Transverse colon (tissue), 4 donors: ENCODE results near the gene INCENP. TPM values are rescaled to one million over a fixed set of nuclear protein-coding genes. Genes with fewer than 3 reads are reported as not detected.

Experiments
- DNase-seq: peaks from one replicate; pipeline ENCODE4 v3.0.0-alpha.2; 2019
- H3K27ac ChIP-seq, 4 donors: fragments of 200-600 bp; sonication (generic); 2 replicates each; pipeline ENCODE4 v1.5.1; 2016 to 2018; ENCODE audit warnings: inconsistent platforms in 4 of 4
- H3K27me3 ChIP-seq: fragments of 200-600 bp; sonication (generic); 2 replicates; pipeline ENCODE4 v1.5.1; 2017; ENCODE audit warnings: inconsistent platforms
- H3K36me3 ChIP-seq, 4 donors: fragments of 200-600 bp; sonication (generic); 2 replicates each; pipeline ENCODE4 v1.5.1; 2017 to 2019; ENCODE audit warnings: inconsistent platforms in 4 of 4
- H3K4me1 ChIP-seq, 4 donors: fragments of 200-600 bp; sonication (generic); 2 replicates each; pipeline ENCODE4 v1.5.1; 2017 to 2020; ENCODE audit warnings: inconsistent platforms in 4 of 4
- H3K4me3 ChIP-seq, 4 donors: fragments of 200-600 bp; sonication (generic); 1 replicate in 1 of 4; 2 replicates in 3 of 4; pipeline versions ENCODE4 v1.5.1 to v1.6.1; 2017 to 2019; ENCODE audit warnings: inconsistent platforms in 4 of 4
- H3K9me3 ChIP-seq, 2 donors: fragments of 200-600 bp; sonication (generic); 2 replicates each; pipeline ENCODE4 v1.5.1; 2017 to 2019; ENCODE audit warnings: inconsistent platforms in 2 of 2
- CTCF ChIP-seq, 5 experiments: fragments of 200-600 bp in 3 of 5; fragments of 450-650 bp in 2 of 5; sonication (generic) in 3 of 5; IDR thresholded peaks; 1 replicate in 2 of 5; 2 replicates in 3 of 5; pipeline ENCODE4 v1.5.1; 2016 to 2017; ENCODE audit warnings: antibody characterized with exemption in 5 of 5, inconsistent platforms in 3 of 5, mild to moderate bottlenecking in 2 of 5, moderate library complexity in 1 of 5
- EP300 ChIP-seq: sonication (generic); formaldehyde crosslinking; IDR thresholded peaks from one replicate; pipeline ENCODE4 v1.6.1; 2017; ENCODE audit warnings: antibody characterized with exemption, low read depth
- POLR2A ChIP-seq: fragments of 450-650 bp; IDR thresholded peaks from one replicate; pipeline ENCODE4 v1.6.1; 2016; ENCODE audit warnings: antibody characterized with exemption, mild to moderate bottlenecking, moderate library complexity
- POLR2AphosphoS5 ChIP-seq, 3 donors: sonication (generic); formaldehyde crosslinking; IDR thresholded peaks; one replicate each; pipeline ENCODE4 v1.6.1; 2016; ENCODE audit warnings: antibody characterized with exemption in 3 of 3
- WGBS, 2 donors: methylation state at CpG; one replicate each; pipeline ENCODE4 v1.1.5; 2018; ENCODE audit warnings: low coverage in 1 of 2; 5-methylcytosine and 5-hydroxymethylcytosine counted together
- in situ Hi-C, 4 donors: fragments of 200-750 bp; cut with MboI; loops; one replicate each; pipeline versions ENCODE4 v1.15.0 to v1.15.1; 2017; ENCODE audit warnings: low sequenced_read_pairs in 3 of 4, low pct_ligation_motif_present in 1 of 4, low pct_unique_long_range_greater_than_20kb in 1 of 4
- intact Hi-C: fragments of 100-400 bp; cut with DNase I; formaldehyde crosslinking; loops from one replicate; pipeline ENCODE4 v1.15.1; 2023; ENCODE audit warnings: low total_unique reads
- total RNA-seq, 4 donors: library from RNA; depleted of rRNA; stranded (reverse); fragments of >200 nt; gene quantifications; one replicate each; pipeline ENCODE4 v1.1.0, GENCODE V29; 2016

INCENP gene
- total RNA-seq, 4 donors from 2014 or later = 10.5 to 38.9 (median 26.1) TPM

- Histone ChIP-seq H3K4me3 (no peak overlapping the region), H3K36me3 (peaks cover 0 to 17% (median 8%) of the 10 kb centered on the region in 4 donors), H3K27ac (no peak overlapping the region), H3K4me1 (no peaks in the 10 kb centered on the region), H3K9me3 (no peaks in the 10 kb centered on the region), H3K27me3 (no peaks in the 10 kb centered on the region)
- DNase-seq = no peak
- in situ Hi-C loops (no loop called here), intact Hi-C loops (no loop called here)
- 91% methylated on average over 4 of the region's 4 CpGs; no CpG with 5 or more reads in 1 of the 2 donors for WGBS, 2 donors
- TF ChIP-seq POLR2AphosphoS5 (IDR thresholded peaks at IDR 0.05) (no peak), POLR2A (no peak), EP300 (no peak), CTCF (IDR thresholded peaks at IDR 0.05) (no peak)
Observed at GRCh38 chr11:62142043-62142375, 18.2 kb downstream of the INCENP start.

- in situ Hi-C loops = no loop called here
- DNase-seq = no peak
- WGBS, 2 donors = 80% methylated on average over 3 of the region's 3 CpGs; no CpG with 5 or more reads in 1 of the 2 donors
- Histone ChIP-seq H3K4me3 (no peak overlapping the region), H3K4me1 (no peaks in the 10 kb centered on the region), H3K27ac (no peak overlapping the region), H3K27me3 (no peaks in the 10 kb centered on the region), H3K36me3 (peaks cover 0 to 22% (median 8%) of the 10 kb centered on the region in 4 donors), H3K9me3 (no peaks in the 10 kb centered on the region)
- intact Hi-C loops = no loop called here
- TF ChIP-seq CTCF (IDR thresholded peaks at IDR 0.05) (no peak), POLR2AphosphoS5 (IDR thresholded peaks at IDR 0.05) (no peak), POLR2A (no peak), EP300 (no peak)
Observed at GRCh38 chr11:62142921-62143320, 19.1 kb downstream of the INCENP start.

GRCh38 chr11:62143727-62144126 is 19.9 kb downstream of the INCENP start:
- no peak for DNase-seq
- H3K36me3 ChIP-seq = peaks cover 0 to 21% (median 7%) of the 10 kb centered on the region in 4 donors
- in situ Hi-C loops = no loop called here
- H3K27ac ChIP-seq = no peak overlapping the region
- 67% methylated on average over 1 of the region's 1 CpG; no CpG with 5 or more reads in 1 of the 2 donors for WGBS, 2 donors
- no peaks in the 10 kb centered on the region for H3K4me1 ChIP-seq
- no peak for TF ChIP-seq POLR2A
- TF ChIP-seq EP300 = no peak
- no peak for TF ChIP-seq CTCF (IDR thresholded peaks at IDR 0.05)
- TF ChIP-seq POLR2AphosphoS5 (IDR thresholded peaks at IDR 0.05) = no peak
- no peaks in the 10 kb centered on the region for H3K27me3 ChIP-seq
- no peak overlapping the region for H3K4me3 ChIP-seq
- H3K9me3 ChIP-seq = no peaks in the 10 kb centered on the region
- intact Hi-C loops = no loop called here

GRCh38 chr11:62144641-62145255 is 20.9 kb downstream of the INCENP start:
- DNase-seq = no peak
- in situ Hi-C loops (no loop called here), intact Hi-C loops (no loop called here)
- no peaks in the 10 kb centered on the region for H3K27me3 ChIP-seq
- 95 to 98% methylated on average over 8 to 24 of the region's 24 CpGs for WGBS, 2 donors
- H3K9me3 ChIP-seq = no peaks in the 10 kb centered on the region
- no peak overlapping the region for H3K27ac ChIP-seq
- no peak for TF ChIP-seq CTCF (IDR thresholded peaks at IDR 0.05)
- TF ChIP-seq POLR2A = no peak
- TF ChIP-seq EP300 = no peak
- TF ChIP-seq POLR2AphosphoS5 (IDR thresholded peaks at IDR 0.05) = no peak
- H3K36me3 ChIP-seq = peaks cover 0 to 22% (median 6%) of the 10 kb centered on the region in 4 donors
- no peaks in the 10 kb centered on the region for H3K4me1 ChIP-seq
- no peak overlapping the region for H3K4me3 ChIP-seq
